Ovary (tissue), 9 donors: ENCODE measurements around the gene SNRK. TPM values are rescaled to one million over a fixed set of nuclear protein-coding genes. Genes with fewer than 3 reads are reported as not detected.

Experiments
- DNase-seq, 5 donors: peaks; one replicate each; pipeline ENCODE4 v3.0.0-alpha.2; 2019 to 2020
- H3K27ac ChIP-seq, 2 donors: fragments of 200-600 bp; one replicate each; pipeline versions ENCODE4 v1.5.1 to v1.8.0; 2019 to 2022
- H3K27me3 ChIP-seq: fragments of 200-600 bp; one replicate; pipeline ENCODE4 v1.8.0; 2022
- H3K36me3 ChIP-seq: fragments of 200-600 bp; sonication (generic); one replicate; pipeline ENCODE4 v1.5.1; 2019
- H3K4me1 ChIP-seq: one replicate; pipeline ENCODE4 v1.8.1; 2013; ENCODE audit warnings: mild to moderate bottlenecking, moderate library complexity; ENCODE audit not compliant: insufficient read depth
- H3K4me3 ChIP-seq: fragments of 200-600 bp; sonication (generic); one replicate; pipeline ENCODE4 v1.5.1; 2017
- H3K9me3 ChIP-seq, 2 donors: fragments of 200-600 bp in 1 of 2; sonication (generic) in 1 of 2; one replicate each; pipeline versions ENCODE4 v1.5.1 to v1.8.1; 2013 to 2019; ENCODE audit warnings: mild to moderate bottlenecking in 1 of 2, moderate library complexity in 1 of 2
- CTCF ChIP-seq, 3 donors: fragments of 450-650 bp in 2 of 3; fragments of 200-600 bp in 1 of 3; IDR thresholded peaks; one replicate each; pipeline versions ENCODE4 v1.5.1 to v1.8.0; 2016 to 2022; ENCODE audit warnings: antibody characterized with exemption in 3 of 3, mild to moderate bottlenecking in 1 of 3
- EP300 ChIP-seq: sonication (generic); formaldehyde crosslinking; IDR thresholded peaks from one replicate; pipeline ENCODE4 v1.6.1; 2017; ENCODE audit warnings: antibody characterized with exemption
- POLR2A ChIP-seq: fragments of 450-650 bp; IDR thresholded peaks from one replicate; pipeline ENCODE4 v1.6.1; 2017; ENCODE audit warnings: antibody characterized with exemption, mild to moderate bottlenecking, moderate library complexity
- WGBS, 3 donors: extraction: QIAGEN DNeasy Blood & Tissue Kit in 1 of 3; methylation state at CpG; one replicate each; pipeline versions ENCODE4 v1.1.5 to v1.1.7; 2013 to 2017; 5-methylcytosine and 5-hydroxymethylcytosine counted together
- intact Hi-C, 4 donors: fragments of 100-400 bp; cut with DNase I; formaldehyde crosslinking; loops; one replicate each; pipeline versions ENCODE4 v1.11.0 to v1.15.1; 2022 to 2023
- polyA plus RNA-seq, 2 donors: library from polyadenylated mRNA; stranded (reverse); fragments of 200-250 nt in 1 of 2; fragments of 350-450 nt in 1 of 2; fragmentation: Illumina TruSeq in 1 of 2; extraction: RNeasy Lipid Tissue Mini Kit (QIAGEN cat#74804) in 1 of 2; gene quantifications; one replicate each; pipeline ENCODE4 v1.2.3, GENCODE V29; 2013 to 2014
- total RNA-seq, 7 donors: library from RNA; depleted of rRNA in 2 of 7; stranded (reverse); fragments of >200 nt in 2 of 7; fragmentation: NEBNext Ultra II Directional in 3 of 7; extraction: Animal tissue kit (Norgen Biotek cat#: 25700) in 3 of 7; gene quantifications; one replicate each; pipeline versions ENCODE4 v1.1.0 to v1.2.4, GENCODE V29; 2016 to 2023
- donor health status: DM: no; HTN: no; CAD: no; lungs with moderate emphysema.
- donor health status: DM: no; HTN: no; CAD: no.
- donor health status: Bipolar disorder and iron deficiency.
- donor health status: DM: yes; HTN: yes; CAD: no.
- donor health status: DM: no; HTN: no; CAD: no.
- donor health status: DM: yes; HTN: yes; CAD: no.

Gene SNRK
- total and polyA plus RNA-seq, 9 donors: 19.0 to 52.1 (median 28.9) TPM

- DNase-seq: no peak
- Histone ChIP-seq H3K9me3 (no peaks in the 10 kb centered on the region), H3K36me3 (no peaks in the 10 kb centered on the region), H3K4me3 (no peak overlapping the region), H3K4me1 (no peaks in the 10 kb centered on the region), H3K27ac (no peak overlapping the region), H3K27me3 (no peaks in the 10 kb centered on the region)
- WGBS, 3 donors: 63 to 93% (median 82%) methylated on average over 1 of the region's 1 CpG
- intact Hi-C loops: no loop called here
- TF ChIP-seq CTCF (IDR thresholded peaks at IDR 0.05) (no peak), EP300 (no peak), POLR2A (no peak)
Observed at GRCh38 chr3:43256714-43257461, 29.5 kb upstream of the SNRK start.

GRCh38 chr3:43257850-43258249 lies 28.5 kb upstream of the SNRK start:
- WGBS, 3 donors: 73 to 80% (median 77%) methylated on average over 2 of the region's 2 CpGs
- H3K27ac ChIP-seq: no peak overlapping the region
- H3K4me3 ChIP-seq: no peak overlapping the region
- H3K27me3 ChIP-seq: no peaks in the 10 kb centered on the region
- H3K9me3 ChIP-seq: no peaks in the 10 kb centered on the region
- intact Hi-C loops: no loop called here
- TF ChIP-seq CTCF (IDR thresholded peaks at IDR 0.05) (no peak), POLR2A (no peak)
- no peaks in the 10 kb centered on the region for H3K36me3 ChIP-seq
- no peak for DNase-seq
- H3K4me1 ChIP-seq: no peaks in the 10 kb centered on the region

- H3K4me3 ChIP-seq: no peak overlapping the region
- no peak for TF ChIP-seq EP300
- no peak for DNase-seq
- H3K27me3 ChIP-seq: no peaks in the 10 kb centered on the region
- no peaks in the 10 kb centered on the region for H3K9me3 ChIP-seq
- H3K4me1 ChIP-seq: no peaks in the 10 kb centered on the region
- no peak overlapping the region for H3K27ac ChIP-seq
- 86 to 97% (median 91%) methylated on average over 2 of the region's 2 CpGs for WGBS, 3 donors
- no peaks in the 10 kb centered on the region for H3K36me3 ChIP-seq
- intact Hi-C loops: loop anchor here in 1 of 4 donors (5.0 kb wide), 1 partner anchor 87 kb away; no protein-coding TSS in a partner anchor
Observed at GRCh38 chr3:43259626-43260025, 26.7 kb upstream of the SNRK start.

- intact Hi-C loops: loop anchor here in 1 of 4 donors (5.0 kb wide), 1 partner anchor 88 kb away; no protein-coding TSS in a partner anchor
- no peak for DNase-seq
- Histone ChIP-seq H3K4me3 (no peak overlapping the region), H3K27ac (no peak overlapping the region), H3K27me3 (no peaks in the 10 kb centered on the region), H3K9me3 (no peaks in the 10 kb centered on the region), H3K36me3 (no peaks in the 10 kb centered on the region), H3K4me1 (no peaks in the 10 kb centered on the region)
- TF ChIP-seq CTCF (IDR thresholded peaks at IDR 0.05) (no peak), EP300 (no peak), POLR2A (no peak)
- 95 to 100% (median 100%) methylated on average over 1 of the region's 1 CpG for WGBS, 3 donors
Observed at GRCh38 chr3:43260412-43260811, 25.9 kb upstream of the SNRK start.

GRCh38 chr3:43262194-43262593 lies 24.1 kb upstream of the SNRK start:
- H3K9me3 ChIP-seq: no peaks in the 10 kb centered on the region
- no peaks in the 10 kb centered on the region for H3K4me1 ChIP-seq
- DNase-seq: no peak
- no peaks in the 10 kb centered on the region for H3K27me3 ChIP-seq
- 85 to 91% (median 85%) methylated on average over 4 of the region's 4 CpGs for WGBS, 3 donors
- no peak overlapping the region for H3K27ac ChIP-seq
- no peak overlapping the region for H3K4me3 ChIP-seq
- no peaks in the 10 kb centered on the region for H3K36me3 ChIP-seq
- no peak for TF ChIP-seq CTCF (IDR thresholded peaks at IDR 0.05)
- TF ChIP-seq EP300: no peak
- no peak for TF ChIP-seq POLR2A
- intact Hi-C loops: loop anchor here in 1 of 4 donors (5.0 kb wide), 1 partner anchor 90 kb away; no protein-coding TSS in a partner anchor
